HG03442 (cell line): ENCODE measurements around the gene TMEM41B.
"Not testable (repeated sequence)": the region's sequence is repeated elsewhere in the genome, so short reads cannot be mapped to it uniquely, and the experiment has no call there.

Experiments used
- ATAC-seq: cut with Tn5 transposase; IDR thresholded peaks from one replicate; pipeline ENCODE4 v1.9.1; 2021; ENCODE audit warnings: mild to moderate bottlenecking, moderate library complexity; ENCODE audit not compliant: unreplicated experiment

Gene TMEM41B, protein sequence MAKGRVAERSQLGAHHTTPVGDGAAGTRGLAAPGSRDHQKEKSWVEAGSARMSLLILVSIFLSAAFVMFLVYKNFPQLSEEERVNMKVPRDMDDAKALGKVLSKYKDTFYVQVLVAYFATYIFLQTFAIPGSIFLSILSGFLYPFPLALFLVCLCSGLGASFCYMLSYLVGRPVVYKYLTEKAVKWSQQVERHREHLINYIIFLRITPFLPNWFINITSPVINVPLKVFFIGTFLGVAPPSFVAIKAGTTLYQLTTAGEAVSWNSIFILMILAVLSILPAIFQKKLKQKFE

DNA sequence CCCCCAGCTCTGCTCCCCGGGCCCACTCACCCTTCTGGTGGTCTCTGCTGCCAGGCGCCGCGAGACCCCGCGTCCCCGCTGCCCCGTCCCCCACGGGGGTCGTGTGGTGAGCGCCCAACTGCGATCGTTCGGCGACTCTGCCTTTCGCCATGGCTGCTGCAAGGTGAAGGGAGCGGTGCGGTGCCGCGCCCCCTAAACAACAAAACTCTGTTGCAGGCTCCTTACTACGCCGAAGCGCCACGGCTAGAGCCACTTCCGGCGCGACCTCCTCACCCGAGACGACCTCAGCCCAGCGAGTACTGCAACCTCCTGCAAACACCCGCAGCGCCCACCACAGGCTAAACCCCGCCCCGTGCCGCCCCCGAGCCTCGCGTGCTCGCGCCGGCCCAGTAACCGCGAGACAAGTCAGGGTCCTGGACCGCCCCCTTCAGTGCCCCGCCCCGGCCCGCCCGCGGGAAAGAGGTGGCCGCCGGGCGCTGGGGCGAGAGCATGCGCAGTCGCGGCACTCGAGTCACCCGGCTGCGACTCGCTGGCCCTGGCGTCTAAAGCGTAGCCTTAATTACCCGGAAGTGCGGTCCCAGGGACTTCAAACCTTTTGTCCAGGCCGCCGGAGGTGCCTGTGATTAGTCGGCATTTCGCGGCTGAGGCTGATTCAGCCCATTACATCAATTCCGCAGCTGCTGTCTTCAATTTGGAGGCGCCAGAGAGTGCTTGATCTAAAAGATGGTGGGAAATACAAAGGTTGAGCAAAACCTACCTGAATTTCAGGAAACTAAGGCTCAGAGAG lies at the start of gene TMEM41B:
TMEM41B (minus strand) TSS at position 303 of the 787 bp plus-strand sequence; CDS start at position 151, 152 bp downstream.
- ATAC-seq = peak; percentile 95

DNA sequence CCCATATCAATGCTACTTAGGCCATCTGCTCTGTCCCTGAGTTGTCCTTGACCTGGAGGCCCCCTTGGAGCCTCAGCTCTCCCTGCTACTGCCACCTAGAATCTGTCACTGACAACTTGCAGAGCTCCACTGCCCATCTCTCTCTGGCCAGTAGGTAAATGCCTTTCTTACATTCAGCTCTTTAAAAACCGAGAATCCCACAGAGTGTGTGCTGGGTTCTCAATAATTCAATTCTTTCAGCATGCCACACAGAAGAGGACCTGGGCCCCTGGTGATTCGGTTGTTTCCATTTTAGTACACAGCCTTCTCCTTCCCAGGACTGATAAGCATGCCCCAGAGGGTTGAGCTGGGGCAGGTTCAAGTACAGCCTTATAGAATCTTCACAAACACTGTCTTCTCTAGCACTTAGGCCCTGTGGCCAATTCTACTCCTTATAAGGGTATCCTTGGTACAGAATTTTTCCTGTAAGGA lies 48.0 kb upstream of the TMEM41B start:
- no peak for ATAC-seq

DNA sequence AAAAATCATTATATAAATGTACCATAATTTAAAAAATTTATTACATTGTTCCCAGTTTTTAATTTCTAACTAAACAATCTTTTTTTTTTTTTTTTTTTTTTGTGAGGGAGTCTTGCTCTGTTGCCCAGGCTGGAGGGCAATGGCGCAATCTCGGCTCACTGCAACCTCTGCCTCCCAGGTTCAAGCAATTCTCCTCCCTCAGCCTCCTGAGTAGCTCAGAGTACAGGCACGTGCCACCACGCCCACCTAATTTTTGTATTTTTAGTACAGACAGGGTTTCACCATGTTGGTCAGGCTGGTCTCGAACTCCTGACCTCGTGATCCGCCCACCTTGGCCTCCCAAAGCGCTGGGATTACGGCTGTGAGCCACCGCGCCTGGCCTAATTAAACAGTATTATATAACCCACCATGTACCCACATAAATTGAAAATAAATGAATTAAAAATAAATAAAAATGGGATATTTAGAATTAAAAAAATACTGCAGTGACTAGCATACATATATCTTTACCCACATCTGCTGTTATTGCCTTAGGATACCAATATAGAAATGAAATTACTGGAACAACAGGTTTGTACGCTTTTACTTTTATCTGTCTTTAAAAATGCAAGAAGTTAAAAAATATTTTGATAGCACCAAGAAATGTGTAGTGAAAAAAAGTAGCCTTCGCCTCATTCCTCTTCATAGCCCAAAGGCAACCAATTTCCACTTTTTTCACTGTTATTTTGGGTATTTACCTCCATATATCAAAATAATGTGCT lies 46.6 kb upstream of the TMEM41B start:
- not testable (repeated sequence) for ATAC-seq

DNA sequence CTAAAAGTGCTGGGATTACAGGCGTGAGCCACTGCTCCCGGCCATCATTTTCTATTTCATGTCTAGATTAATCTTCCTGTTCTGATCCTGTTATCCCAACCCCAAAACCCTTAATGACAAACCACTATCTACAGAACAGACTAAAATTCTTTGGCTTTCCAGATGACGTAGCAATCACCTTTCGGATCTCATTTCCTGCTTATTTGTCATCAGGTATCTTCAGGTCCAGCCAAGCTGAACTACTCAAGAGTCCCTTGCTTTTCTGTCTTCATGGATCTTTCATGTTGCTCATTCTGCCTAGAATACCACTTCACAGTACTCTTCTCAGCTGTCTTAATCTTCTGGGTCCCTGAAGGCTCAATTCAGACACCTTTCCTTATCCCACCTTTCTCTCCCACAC lies 42.6 kb upstream of the TMEM41B start:
- no peak for ATAC-seq

DNA sequence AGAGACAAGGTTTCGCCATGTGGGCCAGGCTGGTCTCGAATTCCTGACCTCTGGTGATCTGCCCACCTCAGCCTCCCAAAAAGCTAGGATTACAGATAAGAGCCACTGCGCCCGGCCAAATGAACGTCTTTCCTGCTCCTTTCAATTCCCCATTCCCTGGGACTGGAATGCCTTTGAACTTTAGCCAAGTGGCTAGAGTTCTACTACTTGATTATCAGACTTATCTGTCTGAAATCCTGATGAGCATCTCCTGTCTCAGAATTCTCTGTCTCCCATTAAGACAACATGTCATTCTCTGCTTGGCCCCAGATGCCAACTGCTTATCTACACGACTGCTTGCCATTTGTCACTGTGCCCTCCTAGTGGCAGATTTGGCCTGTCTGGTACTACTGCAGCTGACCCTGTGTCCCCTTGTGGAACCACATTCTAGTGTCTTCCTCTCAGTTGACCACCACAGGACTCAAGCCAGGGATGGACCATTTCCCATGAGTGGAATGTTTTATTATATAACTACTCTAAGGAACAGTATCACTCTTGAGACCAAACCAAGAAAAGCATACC lies 37.0 kb upstream of the TMEM41B start:
- no peak for ATAC-seq

DNA sequence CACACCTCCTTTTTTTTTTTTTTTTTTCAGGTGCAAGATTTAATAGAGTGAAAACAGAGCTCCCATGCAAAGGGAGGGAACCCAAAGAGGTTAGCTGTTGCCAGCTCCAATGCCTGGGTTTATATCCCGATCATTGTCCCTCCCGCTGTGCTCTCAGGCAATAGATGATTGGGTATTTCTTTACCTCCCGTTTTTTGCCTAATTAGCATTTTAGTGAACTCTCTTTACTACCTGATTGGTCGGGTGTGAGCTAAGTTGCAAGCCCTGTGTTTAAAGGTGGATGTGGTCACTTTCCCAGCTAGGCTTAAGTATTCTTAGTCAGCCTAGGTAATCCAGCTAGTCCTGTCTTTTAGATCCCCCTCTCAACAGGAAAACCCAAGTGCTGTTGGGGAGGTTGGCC lies 33.4 kb upstream of the TMEM41B start:
- not testable (repeated sequence) for ATAC-seq

DNA sequence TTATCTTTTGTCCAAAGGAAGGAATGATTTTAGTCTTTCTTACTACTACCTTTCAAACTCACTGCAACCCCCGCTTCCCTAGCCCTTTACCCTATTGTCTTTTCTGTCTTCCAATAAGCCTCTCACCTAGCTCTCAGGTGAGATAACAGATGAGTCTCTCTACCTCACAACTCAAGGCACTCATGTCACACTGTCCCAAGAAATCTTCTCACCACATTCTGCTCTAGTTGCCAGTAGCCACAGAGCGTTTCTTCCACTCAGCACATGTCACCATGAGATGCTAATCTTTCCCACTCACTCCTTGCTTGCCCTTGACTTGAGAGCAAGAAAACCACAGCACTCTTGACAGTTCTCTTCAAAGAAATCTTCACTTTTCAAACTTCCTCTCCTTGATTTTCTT lies 32.7 kb upstream of the TMEM41B start:
- ATAC-seq = no peak

DNA sequence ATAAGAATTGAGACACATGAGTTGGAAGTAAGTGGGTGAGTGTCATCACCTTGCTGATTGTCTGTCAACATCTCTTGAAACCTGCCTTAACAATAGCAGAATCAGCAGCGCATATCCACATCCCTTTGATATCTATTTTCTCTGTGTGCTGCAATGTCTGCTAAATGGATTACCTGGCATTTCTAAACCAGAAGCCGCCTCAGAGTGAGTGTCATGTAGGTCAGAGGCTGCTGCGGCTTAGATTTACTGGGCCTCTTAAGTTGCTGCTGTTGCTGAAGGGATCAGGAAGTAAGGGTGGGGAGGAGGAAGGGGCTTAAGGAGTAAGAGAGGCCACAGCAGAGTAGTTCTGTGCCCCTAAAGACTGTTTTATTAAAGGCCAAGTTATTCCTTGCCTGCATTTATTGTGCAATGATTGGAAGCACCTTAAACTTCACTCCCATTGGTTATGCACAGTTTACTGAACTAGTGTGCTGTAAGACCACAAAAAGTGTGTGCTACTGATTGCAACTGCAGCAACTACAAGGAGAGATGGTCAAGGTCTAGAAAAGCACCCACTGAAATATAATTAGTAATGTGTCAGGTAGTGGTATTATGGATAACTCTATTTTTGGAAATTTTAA lies 29.8 kb upstream of the TMEM41B start:
- no peak for ATAC-seq

DNA sequence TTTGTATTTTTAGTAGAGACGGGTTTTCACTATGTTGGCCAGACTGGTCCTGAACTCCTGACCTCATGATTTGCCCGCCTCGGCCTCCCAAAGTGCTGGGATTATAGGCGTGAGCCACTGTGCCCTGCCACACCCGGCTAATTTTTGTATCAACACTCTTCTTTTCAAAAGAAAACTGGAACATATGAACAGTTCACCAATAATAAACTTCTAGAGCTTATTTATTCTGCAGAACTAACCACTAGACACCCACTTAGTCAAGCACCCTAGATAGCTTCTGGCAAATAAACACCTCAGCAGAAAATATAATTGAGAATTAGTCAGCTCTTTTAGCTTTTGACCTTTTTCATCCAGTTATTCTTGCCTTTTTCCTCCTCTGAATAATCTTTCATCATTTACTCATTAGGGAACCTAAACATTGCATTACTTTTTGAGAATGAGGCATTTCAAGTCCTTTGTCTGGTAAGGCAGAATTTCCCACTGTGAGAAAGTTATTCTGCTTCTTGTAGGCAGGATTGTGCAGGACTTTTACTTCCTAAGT lies 27.3 kb upstream of the TMEM41B start:
- ATAC-seq = no peak

DNA sequence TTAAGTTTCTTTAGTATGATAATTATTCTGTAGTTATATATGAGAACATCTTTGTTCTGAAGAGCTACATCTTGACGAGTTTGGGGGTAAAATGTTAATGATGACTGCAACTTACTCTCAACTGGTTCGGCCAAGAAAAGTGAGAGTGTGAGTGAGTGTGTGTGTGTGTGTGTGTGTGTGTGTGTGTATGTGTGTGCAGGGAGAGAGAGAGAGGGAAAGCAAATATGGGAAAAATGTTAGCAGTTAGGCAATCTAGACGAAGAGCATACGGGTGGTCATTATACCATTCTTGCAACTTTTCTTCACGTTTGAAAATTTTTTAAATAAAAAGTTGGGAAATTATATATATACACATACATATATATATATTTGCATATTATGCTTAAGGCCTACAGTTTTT lies 18.3 kb upstream of the TMEM41B start:
- ATAC-seq = no peak

DNA sequence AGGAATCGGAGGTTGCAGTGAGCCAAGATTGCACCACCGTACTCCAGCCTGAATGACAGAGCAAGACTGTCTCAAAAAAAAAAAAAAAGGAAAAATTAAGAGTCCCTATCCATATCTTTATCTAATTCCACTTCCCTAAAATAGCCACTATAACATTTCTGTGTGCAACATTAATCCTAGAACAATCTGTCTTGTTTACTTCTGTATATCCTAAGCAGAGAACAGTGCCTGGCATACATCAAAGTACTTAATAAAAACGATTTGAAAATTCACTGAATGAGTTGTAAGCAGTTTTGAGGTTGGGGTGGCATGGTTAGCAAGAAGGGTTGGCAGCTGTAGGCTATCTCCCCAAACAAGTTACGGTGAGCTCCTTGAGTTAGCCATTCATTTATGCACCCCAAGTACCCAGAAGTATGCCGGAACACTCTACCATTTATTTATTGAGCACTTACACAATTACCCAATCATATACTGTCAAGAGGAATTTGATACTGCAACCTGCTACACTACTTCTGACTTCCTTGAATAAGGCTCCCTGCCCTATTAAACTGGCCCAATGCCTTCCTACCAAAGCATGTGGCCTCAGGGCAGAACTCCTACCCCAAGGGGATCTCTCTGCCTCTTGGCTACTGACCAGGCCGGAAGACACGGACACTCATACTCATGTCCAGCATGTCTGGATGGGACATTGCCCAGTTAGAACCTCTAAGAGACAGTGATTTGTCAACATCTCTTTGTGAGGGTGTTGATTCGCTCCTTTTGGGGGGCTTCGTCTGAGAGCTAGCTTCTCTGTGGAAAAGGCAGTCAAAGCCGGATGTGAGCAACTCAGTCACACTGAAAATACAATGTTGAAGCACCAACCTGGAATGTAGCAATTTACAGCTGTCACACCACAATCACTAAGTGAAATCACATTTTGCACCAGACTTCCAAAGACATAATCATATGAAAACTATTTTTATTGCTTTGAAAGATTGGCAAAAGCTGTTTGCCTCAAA lies 16.3 kb upstream of the TMEM41B start:
- ATAC-seq = no peak

DNA sequence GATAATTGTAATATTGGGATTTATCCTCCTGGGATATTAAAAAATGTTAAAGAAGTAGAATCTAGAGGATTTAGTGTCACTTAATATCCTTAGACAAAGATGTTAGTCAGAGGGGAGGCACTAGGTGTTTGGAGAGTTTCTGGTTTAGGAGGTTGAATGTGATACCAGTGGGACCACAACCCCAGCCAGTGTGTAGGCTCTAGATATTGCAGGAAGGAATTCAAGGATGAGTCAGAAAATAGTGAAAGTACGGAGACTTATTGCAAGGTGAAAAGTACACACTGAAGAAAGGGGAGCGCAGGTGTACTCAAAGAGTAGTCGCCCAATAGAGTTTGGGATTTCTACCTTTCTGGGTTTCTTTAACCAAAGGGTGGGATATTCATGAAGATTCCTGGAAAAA lies 5.7 kb upstream of the TMEM41B start:
- ATAC-seq = no peak

DNA sequence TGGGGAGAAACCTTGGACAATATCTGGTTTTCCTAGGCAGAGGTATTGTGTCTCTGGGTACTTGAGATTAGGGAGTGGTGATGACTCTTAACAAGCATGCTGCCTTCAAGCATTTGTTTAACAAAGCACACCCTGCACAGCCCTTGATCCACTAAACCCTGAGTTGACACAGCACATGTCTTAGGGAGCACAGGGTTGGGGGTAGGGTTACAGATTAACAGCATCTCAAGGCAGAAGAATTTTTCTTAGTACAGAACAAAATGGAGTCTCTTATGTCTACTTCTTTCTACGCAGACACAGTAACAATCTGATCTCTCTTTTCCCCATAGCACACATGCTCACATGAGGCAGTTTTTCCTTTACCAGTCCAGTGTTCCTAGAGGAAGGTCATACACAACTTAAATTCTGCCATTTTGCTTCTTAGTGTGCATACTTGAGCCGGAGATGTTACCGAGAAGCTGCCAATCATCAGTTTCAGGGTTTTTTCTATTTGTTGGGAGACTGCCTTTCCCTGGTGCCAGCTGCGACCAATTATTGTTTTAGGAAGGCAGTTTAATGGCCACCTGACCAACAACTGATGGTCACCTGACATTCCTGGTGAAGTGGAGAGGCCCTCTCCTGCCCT lies 5.1 kb upstream of the TMEM41B start:
- not testable (repeated sequence) for ATAC-seq

DNA sequence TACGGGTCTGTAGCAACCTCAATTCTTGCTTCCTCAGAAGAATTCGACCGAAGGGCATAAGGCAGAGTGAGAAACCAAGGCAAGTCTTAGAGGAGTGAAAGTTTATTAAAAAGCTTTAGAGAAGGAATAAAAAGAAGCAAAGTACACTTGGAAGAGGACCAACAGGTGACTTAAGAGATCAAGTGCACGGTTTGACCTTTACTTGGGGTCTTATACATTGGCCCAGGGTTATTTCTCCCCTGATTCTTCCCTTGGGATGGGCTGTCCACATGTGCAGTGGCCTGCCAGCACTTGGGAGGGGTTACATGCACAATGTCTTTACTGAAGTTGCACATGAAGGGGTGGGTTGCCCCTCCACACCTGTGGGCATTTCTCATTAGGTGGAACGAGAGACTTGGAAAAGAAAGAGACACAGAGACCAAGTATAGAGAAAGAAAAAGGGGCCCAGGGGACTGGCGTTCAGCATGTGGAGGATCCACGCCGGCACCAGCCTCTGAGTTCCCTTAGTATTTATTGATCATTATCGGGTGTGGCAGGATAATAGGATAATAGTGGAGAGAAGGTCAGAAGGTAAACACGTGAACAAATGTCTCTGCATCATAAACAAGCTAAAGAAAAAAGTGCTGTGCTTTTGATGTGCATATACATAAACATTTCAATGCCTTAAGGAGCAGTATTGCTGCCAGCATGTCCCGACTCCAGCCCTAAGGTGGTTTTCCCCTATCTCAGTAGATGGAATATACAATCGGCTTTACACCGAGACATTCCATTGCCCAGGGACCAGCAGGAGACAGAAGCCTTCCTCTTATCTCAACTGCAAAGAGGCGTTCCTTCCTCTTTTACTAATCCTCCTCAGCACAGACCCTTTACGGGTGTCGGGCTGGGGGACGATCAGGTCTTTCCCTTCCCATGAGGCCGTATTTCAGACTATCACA lies 4.3 kb upstream of the TMEM41B start:
- not testable (repeated sequence) for ATAC-seq

DNA sequence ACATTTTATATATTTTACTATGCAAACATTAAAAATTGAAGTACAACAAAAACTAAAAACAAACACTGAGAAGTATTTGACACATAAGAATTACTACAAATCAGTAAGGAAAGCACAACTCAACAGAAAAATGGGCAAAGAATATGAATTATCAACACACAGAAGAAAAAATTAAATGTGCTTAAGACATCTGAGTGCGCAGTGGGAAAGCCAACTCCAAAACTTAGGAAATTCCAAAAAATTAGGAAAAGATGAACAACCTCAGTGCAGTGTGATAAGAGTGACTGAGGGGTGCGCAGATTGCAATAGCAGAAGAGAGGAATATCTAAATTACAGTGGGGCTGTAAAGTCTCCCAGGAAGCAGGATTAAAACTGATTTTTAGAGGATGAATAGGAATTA lies 1.9 kb upstream of the TMEM41B start:
- ATAC-seq = no peak

DNA sequence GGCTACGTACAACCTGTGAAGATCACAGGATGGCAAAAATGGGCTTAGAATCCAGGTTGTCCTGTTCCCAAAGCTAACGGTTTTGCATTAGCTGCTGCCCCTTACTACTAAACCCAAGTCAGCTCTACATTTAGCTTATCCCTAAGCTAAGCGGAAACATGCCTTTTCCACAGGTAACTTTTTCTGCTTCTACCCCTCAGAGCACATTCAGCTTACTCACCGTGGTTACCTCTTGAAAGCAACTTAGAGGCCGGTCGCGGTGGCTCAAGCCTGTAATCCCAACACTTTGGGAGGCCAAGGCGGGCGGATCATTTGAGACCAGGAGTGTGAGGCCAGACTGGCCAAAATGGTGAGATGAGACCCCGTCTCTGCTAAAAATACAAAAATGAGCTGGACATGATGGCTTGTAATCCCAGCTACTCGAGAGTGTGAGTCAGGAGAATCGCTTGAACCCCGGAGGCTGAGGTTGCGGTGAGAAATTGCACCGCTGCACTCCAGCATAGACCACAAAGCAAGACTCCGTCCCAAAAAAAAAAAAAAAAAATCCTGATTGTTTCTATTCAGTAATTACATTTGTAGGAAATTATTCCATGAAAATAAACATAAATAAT lies 790 bp upstream of the TMEM41B start:
- no peak for ATAC-seq

DNA sequence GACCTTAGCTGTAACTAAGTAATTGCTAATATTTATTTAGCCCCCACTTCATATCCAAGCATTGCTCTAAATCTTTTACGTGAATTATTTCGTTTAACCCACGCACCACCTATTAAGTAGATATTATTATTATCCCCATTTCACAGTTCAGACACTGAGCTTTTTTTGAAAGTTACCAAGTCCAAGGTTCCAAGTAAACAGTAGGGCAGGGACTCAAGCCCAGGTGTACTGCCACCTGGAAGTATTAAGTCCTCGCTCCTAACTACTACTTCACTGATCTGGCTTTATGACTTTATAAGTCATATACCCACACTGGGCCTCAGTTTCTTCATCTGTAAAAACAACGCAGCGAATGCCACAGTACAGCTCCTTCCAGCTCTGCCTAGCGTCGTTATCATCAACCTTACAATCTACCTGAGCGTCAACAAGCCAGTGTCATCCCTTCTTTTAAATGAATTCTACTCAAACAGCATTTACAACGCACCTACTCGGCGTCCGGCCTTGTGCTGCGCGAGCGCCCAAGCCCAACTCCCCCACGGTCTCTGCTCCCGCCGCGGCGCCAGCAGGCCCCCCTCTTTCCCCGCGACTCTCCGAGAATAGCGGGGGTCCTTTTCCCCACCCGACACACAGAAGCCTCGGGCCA lies 624 bp downstream of the TMEM41B start:
- peak; percentile 14 for ATAC-seq
